ENCODE measurements around the gene KIDINS220. TPM values are rescaled to one million over a fixed set of nuclear protein-coding genes. Genes with fewer than 3 reads are reported as not detected.

KIDINS220 gene
- total and polyA plus RNA-seq, 2 of the 13 experiments (the other 11 are each of a cell fraction or from before 2014, with no cell fraction given): 25.2 to 32.3 TPM

- TF ChIP-seq, protein P1, sequence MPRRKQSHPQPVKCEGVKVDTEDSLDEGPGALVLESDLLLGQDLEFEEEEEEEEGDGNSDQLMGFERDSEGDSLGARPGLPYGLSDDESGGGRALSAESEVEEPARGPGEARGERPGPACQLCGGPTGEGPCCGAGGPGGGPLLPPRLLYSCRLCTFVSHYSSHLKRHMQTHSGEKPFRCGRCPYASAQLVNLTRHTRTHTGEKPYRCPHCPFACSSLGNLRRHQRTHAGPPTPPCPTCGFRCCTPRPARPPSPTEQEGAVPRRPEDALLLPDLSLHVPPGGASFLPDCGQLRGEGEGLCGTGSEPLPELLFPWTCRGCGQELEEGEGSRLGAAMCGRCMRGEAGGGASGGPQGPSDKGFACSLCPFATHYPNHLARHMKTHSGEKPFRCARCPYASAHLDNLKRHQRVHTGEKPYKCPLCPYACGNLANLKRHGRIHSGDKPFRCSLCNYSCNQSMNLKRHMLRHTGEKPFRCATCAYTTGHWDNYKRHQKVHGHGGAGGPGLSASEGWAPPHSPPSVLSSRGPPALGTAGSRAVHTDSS (CRISPR knock-in tag; conservative IDR thresholded peaks at IDR 0.05): no peak
- TF ChIP-seq, protein P2, sequence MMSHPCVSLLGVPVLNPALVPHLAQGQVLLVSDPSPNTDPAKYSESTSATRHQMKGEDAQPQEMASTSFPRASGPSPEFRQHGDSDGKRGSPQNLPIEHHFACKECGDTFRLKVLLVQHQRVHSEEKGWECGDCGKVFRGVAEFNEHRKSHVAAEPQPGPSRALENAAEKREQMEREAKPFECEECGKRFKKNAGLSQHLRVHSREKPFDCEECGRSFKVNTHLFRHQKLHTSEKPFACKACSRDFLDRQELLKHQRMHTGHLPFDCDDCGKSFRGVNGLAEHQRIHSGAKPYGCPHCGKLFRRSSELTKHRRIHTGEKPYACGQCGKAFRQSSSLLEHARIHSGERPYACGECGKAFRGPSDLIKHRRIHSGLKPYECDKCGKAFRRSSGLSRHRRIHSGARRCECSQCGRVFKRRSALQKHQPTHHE (CRISPR knock-in tag; IDR thresholded peaks at IDR 0.05; ENCODE audit: borderline replicate concordance): no peak
Measured at GRCh38 chr2:8794923-8795825, 42.2 kb downstream of the KIDINS220 start (continued).

- no TSS peak for BruUV-seq (replicated peaks)
- WGBS (ENCODE audit: low lambda C conversion rate): 92% methylated on average over 2 of the region's 2 CpGs
- no peak overlapping the region for H3K27ac ChIP-seq (ENCODE audit: extremely low read length, insufficient read depth, low read length)
- H3K27me3 ChIP-seq (ENCODE audit: control insufficient read depth in 1 of 2, insufficient read depth in 2 of 2, low read length in 2 of 2): no peaks in the 10 kb centered on the region
- H3K9me3 ChIP-seq (ENCODE audit: low read length): no peaks in the 10 kb centered on the region
- H3K36me3 ChIP-seq (replicated peaks in 1 of 2; ENCODE audit: control insufficient read depth in 1 of 2, insufficient read depth in 2 of 2, low read length in 2 of 2): peaks cover 18 to 65% of the 10 kb centered on the region in 2 experiments
- DNase-seq (ENCODE audit: low spot score): no peak
- intact Hi-C loops (cut with micrococcal nuclease; ENCODE audit: unreplicated experiment): no loop called here
- H3K4me1 ChIP-seq (ENCODE audit: insufficient read depth, low read length): no peaks in the 10 kb centered on the region
- H3K4me2 ChIP-seq (ENCODE audit: low read depth, low read length): no peak overlapping the region
- no peak overlapping the region for H3K4me3 ChIP-seq (replicated peaks in 1 of 3; ENCODE audit: insufficient read depth in 1 of 3, low read depth in 2 of 3, low read length in 3 of 3)
- no peaks in the 10 kb centered on the region for H4K20me1 ChIP-seq (ENCODE audit: insufficient read depth, low read length)
- ChIA-PET CTCF (ENCODE audit: low intra/inter-chr PET ratio, low total read pairs) (no interaction called here), POLR2A (no interaction called here)
- H2AFZ ChIP-seq (ENCODE audit: low read length): no peak overlapping the region
- no peak for ATAC-seq
- no peak for FAIRE-seq
- H3K9ac ChIP-seq (ENCODE audit: insufficient read depth, low read depth, low read length): no peak overlapping the region
- in situ Hi-C loops (cut with HindIII; ENCODE audit: extremely low pct_ligation_motif_present, low pct_unique_long_range_greater_than_20kb): no loop called here
- H3K79me2 ChIP-seq (ENCODE audit: insufficient read depth, low read length): no peaks in the 10 kb centered on the region
- TF ChIP-seq ZXDC (CRISPR knock-in tag; IDR thresholded peaks at IDR 0.05) (no peak), ZNF614 (CRISPR knock-in tag; IDR thresholded peaks at IDR 0.05; ENCODE audit: borderline replicate concordance) (no peak), KAT8 (CRISPR knock-in tag; IDR thresholded peaks at IDR 0.05) (no peak), CBX2 (IDR thresholded peaks at IDR 0.05; ENCODE audit: low read depth, low read length) (no peak), CBX2 (CRISPR knock-in tag; IDR thresholded peaks at IDR 0.05; ENCODE audit: low read depth) (no peak)
Measured at GRCh38 chr2:8790739-8791162, 46.7 kb downstream of the KIDINS220 start.

All from HepG2 (cell line).